WERI-Rb-1 (cell line): ENCODE measurements around the gene SORCS2.

Experiments
- DNase-seq: peaks from one replicate; pipeline ENCODE4 v3.0.0-alpha.2; 2020
- H3K27ac ChIP-seq: fragments of 250-450 bp; sonication (Bioruptor Pico); 2 replicates; pipeline ENCODE4 v1.5.1; 2020; ENCODE audit warnings: mild to moderate bottlenecking, moderate library complexity
- H3K27me3 ChIP-seq: fragments of 250-450 bp; sonication (Bioruptor Pico); 2 replicates; pipeline ENCODE4 v1.5.1; 2021; ENCODE audit warnings: mild to moderate bottlenecking, low read depth, moderate library complexity; ENCODE audit not compliant: insufficient read depth, severe bottlenecking
- H3K36me3 ChIP-seq: fragments of 250-450 bp; sonication (Bioruptor Pico); 2 replicates; pipeline ENCODE4 v1.5.1; 2020; ENCODE audit warnings: mild to moderate bottlenecking, moderate library complexity
- H3K4me3 ChIP-seq: 2 replicates; pipeline ENCODE4 v1.5.1; 2011; ENCODE audit warnings: low read depth, mild to moderate bottlenecking, control low read depth, low read length
- H3K9me3 ChIP-seq: fragments of 250-450 bp; sonication (Bioruptor Pico); 2 replicates; pipeline ENCODE4 v1.5.1; 2021; ENCODE audit warnings: mild to moderate bottlenecking, moderate library complexity; ENCODE audit not compliant: severe bottlenecking
- CTCF ChIP-seq: IDR thresholded peaks from 2 replicates; pipeline ENCODE4 v1.5.1; 2011; ENCODE audit warnings: low read depth, mild to moderate bottlenecking, control low read depth, inconsistent platforms, low read length

Gene SORCS2

GRCh38 chr4:7147261-7147660 is 45.1 kb upstream of the SORCS2 start:
- no peaks in the 10 kb centered on the region for H3K9me3 ChIP-seq
- H3K27ac ChIP-seq = no peak overlapping the region
- H3K36me3 ChIP-seq = no peaks in the 10 kb centered on the region
- DNase-seq = no peak
- H3K27me3 ChIP-seq = no peaks in the 10 kb centered on the region
- H3K4me3 ChIP-seq = no peak overlapping the region
- TF ChIP-seq CTCF = no peak

GRCh38 chr4:7147661-7148310 is 44.6 kb upstream of the SORCS2 start:
- no peaks in the 10 kb centered on the region for H3K9me3 ChIP-seq
- no peak for TF ChIP-seq CTCF
- H3K4me3 ChIP-seq = no peak overlapping the region
- H3K36me3 ChIP-seq = no peaks in the 10 kb centered on the region
- no peak for DNase-seq
- H3K27ac ChIP-seq = no peak overlapping the region
- H3K27me3 ChIP-seq = no peaks in the 10 kb centered on the region

- no peak overlapping the region for H3K27ac ChIP-seq
- no peak for DNase-seq
- TF ChIP-seq CTCF = no peak
- no peak overlapping the region for H3K4me3 ChIP-seq
- no peaks in the 10 kb centered on the region for H3K27me3 ChIP-seq
- H3K36me3 ChIP-seq = no peaks in the 10 kb centered on the region
- H3K9me3 ChIP-seq = no peaks in the 10 kb centered on the region
Measured at GRCh38 chr4:7148337-7148736, 44.0 kb upstream of the SORCS2 start.

DNA sequence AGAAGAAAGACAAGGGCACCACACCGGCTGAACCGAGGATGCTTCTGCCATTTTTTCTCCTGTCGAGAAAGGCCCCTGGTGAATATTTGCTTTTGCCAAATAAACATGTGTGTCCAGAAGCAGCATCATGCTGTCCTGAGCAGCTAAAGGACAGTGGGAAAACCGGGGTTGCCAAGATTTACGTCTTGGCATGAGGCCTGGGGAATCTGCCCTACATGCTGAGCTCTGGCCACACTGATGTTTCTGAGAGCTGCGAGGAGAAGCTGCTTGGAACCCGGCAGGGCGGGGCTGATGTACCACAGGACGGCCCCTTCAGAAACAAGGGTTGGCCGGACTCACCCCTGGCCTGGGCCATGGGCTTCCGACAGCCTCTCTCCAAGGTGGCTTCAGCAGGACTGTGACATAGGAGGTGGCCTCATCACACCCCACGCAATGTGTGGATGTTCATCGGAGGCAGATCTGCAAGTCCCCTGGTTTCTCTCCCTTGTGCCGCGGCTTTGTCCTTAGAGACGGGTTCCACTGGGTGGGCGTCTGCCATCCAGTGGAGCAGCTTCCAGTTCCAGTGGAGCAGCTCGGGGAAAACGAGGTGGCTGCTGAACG is 42.2 kb upstream of the SORCS2 start:
- Histone ChIP-seq H3K27me3 (no peaks in the 10 kb centered on the region), H3K36me3 (no peaks in the 10 kb centered on the region), H3K4me3 (no peak overlapping the region), H3K27ac (no peak overlapping the region), H3K9me3 (no peaks in the 10 kb centered on the region)
- no peak for TF ChIP-seq CTCF
- DNase-seq = no peak

DNA sequence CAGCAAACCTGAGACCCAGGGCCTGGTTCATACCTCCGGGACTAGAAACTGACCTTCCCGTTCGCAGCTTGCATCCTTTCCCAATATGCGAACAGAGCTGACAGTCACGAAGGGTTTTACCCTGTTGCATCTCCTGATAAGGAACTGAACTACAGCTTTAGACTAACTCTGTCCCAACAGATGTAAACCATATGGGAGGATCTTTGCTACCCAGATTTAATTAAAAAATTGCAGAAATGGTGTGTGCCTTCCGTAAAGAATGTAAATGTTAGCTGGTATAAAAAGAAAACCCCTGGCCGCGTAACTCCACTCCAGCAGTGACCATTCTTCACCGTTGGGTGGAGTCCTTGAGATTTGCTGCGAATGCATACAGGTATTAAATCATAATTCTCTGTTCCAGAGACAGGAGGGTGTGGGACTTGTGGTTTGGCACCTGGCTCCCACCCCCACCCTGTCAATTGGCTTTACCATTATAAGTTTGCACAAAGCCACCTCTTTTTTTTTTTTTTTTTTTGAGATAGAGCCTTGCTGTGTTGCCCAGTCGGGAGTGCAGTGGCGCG is 40.6 kb upstream of the SORCS2 start:
- no peak overlapping the region for H3K4me3 ChIP-seq
- no peak for DNase-seq

More for the DNA sequence above, 40.6 kb upstream of the SORCS2 start:
- Histone ChIP-seq H3K36me3 (no peaks in the 10 kb centered on the region), H3K27ac (no peak overlapping the region), H3K9me3 (no peaks in the 10 kb centered on the region), H3K27me3 (no peaks in the 10 kb centered on the region)
- TF ChIP-seq CTCF = no peak
